Dendritic cell treated with granulocyte-macrophage colony-stimulating factor and Interleukin-4, amounts not matched to agents 40 ng/mL and 50 ng/mL, for 4 days (primary cell): ENCODE results near the gene THOC1.

ENCODE experiments used
- H3K27ac Mint-ChIP-seq: one replicate; pipeline ENCODE4 v1.8.0; 2022; ENCODE audit warnings: mild to moderate bottlenecking, mixed read lengths
- H3K27me3 Mint-ChIP-seq: one replicate; pipeline ENCODE4 v1.8.0; 2022; ENCODE audit warnings: mild to moderate bottlenecking, mixed read lengths
- H3K36me3 Mint-ChIP-seq: one replicate; pipeline ENCODE4 v1.8.0; 2022; ENCODE audit warnings: low read depth, mixed read lengths
- H3K4me1 Mint-ChIP-seq: one replicate; pipeline ENCODE4 v1.8.0; 2022; ENCODE audit warnings: low read depth, mixed read lengths
- H3K4me3 Mint-ChIP-seq: one replicate; pipeline ENCODE4 v1.8.0; 2022; ENCODE audit warnings: mild to moderate bottlenecking, moderate library complexity, mixed read lengths
- H3K9me3 Mint-ChIP-seq: one replicate; pipeline ENCODE4 v1.8.0; 2022; ENCODE audit warnings: mixed read lengths
- intact Hi-C: fragments of 100-400 bp; cut with micrococcal nuclease; formaldehyde crosslinking; loops from one replicate; pipeline ENCODE4 v1.15.0; 2022

Gene THOC1

GRCh38 chr18:181711-182110 is 86.1 kb downstream of the THOC1 start:
- H3K36me3 Mint-ChIP-seq = peaks cover 79% of the 10 kb centered on the region
- H3K4me3 Mint-ChIP-seq = no peak overlapping the region
- H3K4me1 Mint-ChIP-seq = no peaks in the 10 kb centered on the region

GRCh38 chr18:179499-179898 is 88.3 kb downstream of the THOC1 start:
- Mint-ChIP-seq H3K27ac (no peak overlapping the region), H3K36me3 (peaks cover 69% of the 10 kb centered on the region), H3K27me3 (no peaks in the 10 kb centered on the region), H3K9me3 (no peaks in the 10 kb centered on the region), H3K4me1 (no peaks in the 10 kb centered on the region), H3K4me3 (no peak overlapping the region)
- intact Hi-C loops = no loop called here

More at GRCh38 chr18:181711-182110, 86.1 kb downstream of the THOC1 start:
- no peaks in the 10 kb centered on the region for H3K9me3 Mint-ChIP-seq
- no peaks in the 10 kb centered on the region for H3K27me3 Mint-ChIP-seq
- H3K27ac Mint-ChIP-seq = no peak overlapping the region
- intact Hi-C loops = no loop called here

- peaks cover 73% of the 10 kb centered on the region for H3K36me3 Mint-ChIP-seq
- H3K4me3 Mint-ChIP-seq = no peak overlapping the region
- H3K4me1 Mint-ChIP-seq = no peaks in the 10 kb centered on the region
- H3K9me3 Mint-ChIP-seq = no peaks in the 10 kb centered on the region
- no peaks in the 10 kb centered on the region for H3K27me3 Mint-ChIP-seq
- intact Hi-C loops = no loop called here
- no peak overlapping the region for H3K27ac Mint-ChIP-seq
Observed at GRCh38 chr18:172361-172760, 95.5 kb downstream of the THOC1 start.
